Right renal pelvis (tissue), 4 donors: ENCODE data around the gene SAP30L. TPM values are rescaled to one million over a fixed set of nuclear protein-coding genes. Genes with fewer than 3 reads are reported as not detected.

Source experiments
- DNase-seq, 4 donors: peaks; one replicate each; pipeline ENCODE4 v3.0.0-alpha.2; 2013; ENCODE audit warnings: low read depth in 4 of 4, low spot score in 3 of 4, missing footprints in 1 of 4
- polyA plus RNA-seq, 4 donors: library from polyadenylated mRNA; unstranded; fragments of 120-200 nt; gene quantifications; one replicate each; pipeline ENCODE4 v1.2.1, GENCODE V29; 2013; ENCODE audit not compliant: insufficient read length in 4 of 4

SAP30L gene
- polyA plus RNA-seq, 4 donors, result 43.1 to 52.7 (median 51.5) TPM

- no peak for DNase-seq
These were observed 59.8 kb downstream of the SAP30L start for GRCh38 chr5:154505567-154505966.

DNA sequence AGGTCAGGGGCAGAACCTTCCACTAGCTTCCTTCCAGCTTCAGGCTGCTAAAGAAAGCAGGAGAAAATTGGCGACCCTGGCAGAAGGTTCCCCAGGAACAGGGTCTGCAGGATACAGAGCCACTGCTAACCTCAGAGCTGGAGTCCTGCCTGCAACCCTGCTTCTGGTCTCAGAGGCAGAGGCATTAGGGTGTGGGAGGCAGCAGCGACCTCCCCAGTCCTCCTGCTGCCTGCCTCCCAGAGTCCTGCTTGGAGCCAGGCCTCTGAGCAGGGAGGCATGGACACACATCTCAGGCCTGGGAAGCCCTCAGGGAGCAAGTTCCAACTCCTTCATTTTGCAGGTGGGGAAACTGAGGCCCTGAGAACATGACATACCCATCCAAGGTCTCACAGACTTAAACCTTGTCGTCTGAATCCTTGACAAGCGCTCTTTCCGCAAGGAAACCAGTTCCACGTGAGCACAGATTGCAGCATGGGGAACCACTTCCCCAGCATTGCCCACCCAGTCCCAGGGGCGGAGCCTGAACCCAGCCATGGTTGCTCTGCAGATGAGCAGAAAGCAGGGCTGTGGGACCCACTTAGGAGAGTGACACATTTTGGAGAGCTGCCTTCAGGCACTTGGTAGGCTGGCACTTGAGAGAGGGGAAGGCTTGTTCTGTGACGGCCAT, 60.4 kb downstream of the SAP30L start:
- DNase-seq, result no peak

DNA sequence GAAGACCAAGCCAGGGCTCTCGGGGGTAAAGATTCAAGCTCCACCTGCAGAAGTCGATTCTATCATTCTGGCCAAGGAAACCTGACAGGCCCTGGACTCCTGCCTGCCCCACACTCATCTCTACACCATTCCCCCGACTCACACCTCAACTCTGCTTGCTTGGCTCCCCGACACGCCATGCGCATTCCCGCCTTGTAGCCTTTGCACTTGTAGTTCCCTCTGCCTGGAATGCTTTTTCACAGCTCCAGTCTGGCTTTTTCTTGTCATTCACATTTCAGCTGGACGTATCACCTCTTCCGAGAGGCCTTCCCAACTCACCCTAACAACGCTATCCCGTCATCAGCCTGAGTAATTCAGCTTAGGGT, 60.9 kb downstream of the SAP30L start:
- no peak for DNase-seq

DNA sequence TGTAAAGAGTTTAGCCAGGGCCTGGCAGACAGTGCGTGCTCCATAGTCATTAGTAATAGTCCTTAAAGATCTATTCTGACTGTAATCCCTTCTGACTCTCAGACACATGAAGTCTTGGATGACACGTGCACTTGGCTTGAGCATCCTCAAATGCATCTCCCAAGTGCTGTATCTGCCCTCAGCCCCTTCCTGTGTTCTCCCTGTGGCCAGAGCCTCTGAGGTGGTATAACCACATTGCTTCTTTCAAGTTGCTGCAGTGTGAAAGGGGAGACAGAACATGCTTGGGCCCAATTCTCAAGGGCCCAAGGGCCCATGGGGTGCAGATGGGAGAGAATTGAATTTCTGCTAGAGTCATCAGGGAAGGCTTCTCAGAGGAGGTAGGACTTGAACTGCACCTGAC, 62.3 kb downstream of the SAP30L start:
- no peak for DNase-seq

DNA sequence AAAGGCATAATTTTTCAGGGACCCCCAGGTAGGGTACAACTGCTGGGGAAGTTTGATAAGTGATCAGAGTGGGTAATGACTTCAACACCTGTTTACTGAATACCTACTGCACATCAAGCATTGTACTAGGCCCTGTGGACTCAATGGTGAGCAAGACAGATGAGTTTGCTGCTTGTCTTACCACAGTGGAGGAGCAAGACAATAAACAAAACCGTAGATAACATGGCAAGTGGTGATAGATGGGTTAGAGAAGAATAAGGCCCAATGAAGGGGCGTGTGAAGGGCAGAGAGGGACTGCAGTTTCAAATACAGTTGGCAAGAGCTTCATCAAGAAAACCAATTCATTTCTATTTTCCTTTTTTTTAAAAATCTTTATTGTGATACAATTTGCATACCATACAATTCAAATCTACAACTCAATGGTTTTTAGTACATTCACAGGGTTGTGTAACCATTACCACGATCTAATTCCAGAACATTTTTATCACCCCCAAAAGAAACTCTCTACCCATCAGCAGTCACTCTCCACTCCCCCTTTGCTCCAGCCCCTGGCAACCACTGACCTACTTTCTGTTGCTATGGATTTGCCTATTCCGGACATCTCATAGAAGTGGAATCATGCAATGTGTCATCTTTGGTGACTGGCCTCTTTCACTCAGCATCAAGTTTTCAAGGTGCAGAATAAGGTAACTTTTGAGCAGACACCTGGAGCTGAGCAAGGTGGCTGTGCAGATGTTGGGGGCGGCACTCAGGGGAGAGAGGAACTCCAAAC, 64.2 kb downstream of the SAP30L start:
- no peak for DNase-seq

Other genes with a start within 250 kb of the SAP30L start
- gene HAND1, start 32.2 kb downstream of the SAP30L start, polyA plus RNA-seq, result under 1 TPM in 1 of 4 donors, not detected in 3; 0.10 TPM